DND-41 (cell line): Measurements from ENCODE around the gene CDC45.

ENCODE experiments used
- ATAC-seq: fragments of 200-7000 bp; cut with Tn5 transposase; 3 replicates; pipeline ENCODE4 v1.9.1; 2021; ENCODE audit warnings: low read depth; ENCODE audit not compliant: insufficient read depth
- DNase-seq: peaks from one replicate; pipeline ENCODE4 v3.0.0-alpha.2; 2020
- H2AFZ ChIP-seq: 2 replicates; pipeline ENCODE4 v1.6.0; 2012; ENCODE audit warnings: low read depth, low read length
- H3K27ac ChIP-seq: 2 replicates; pipeline ENCODE4 v1.5.1; 2012; ENCODE audit warnings: low read length, inconsistent platforms
- H3K27me3 ChIP-seq: fragments of 200-600 bp; sonication (generic); 2 replicates; pipeline ENCODE4 v1.6.0; 2012; ENCODE audit warnings: low read length, mild to moderate bottlenecking, inconsistent platforms; ENCODE audit not compliant: insufficient read depth, poor library complexity
- H3K36me3 ChIP-seq: 2 replicates; pipeline ENCODE4 v1.5.1; 2012; ENCODE audit warnings: low read length, inconsistent platforms; ENCODE audit not compliant: insufficient read depth
- H3K4me1 ChIP-seq: 2 replicates; pipeline ENCODE4 v1.5.1; 2012; ENCODE audit warnings: mild to moderate bottlenecking, low read length; ENCODE audit not compliant: insufficient read depth
- H3K4me2 ChIP-seq: 2 replicates; pipeline ENCODE4 v1.6.0; 2012; ENCODE audit warnings: mild to moderate bottlenecking, moderate library complexity, low read length, inconsistent platforms; ENCODE audit not compliant: insufficient read depth
- H3K4me3 ChIP-seq, 2 experiments: fragments of 200-600 bp in 1 of 2; shearing (Covaris generic) in 1 of 2; 2 replicates each; pipeline ENCODE4 v1.5.1; 2012 to 2016; ENCODE audit warnings: inconsistent platforms in 2 of 2, low read length in 2 of 2, mild to moderate bottlenecking in 2 of 2, low read depth in 1 of 2, moderate library complexity in 1 of 2
- H3K79me2 ChIP-seq: 2 replicates; pipeline ENCODE4 v1.6.0; 2012; ENCODE audit warnings: low read length, inconsistent platforms; ENCODE audit not compliant: insufficient read depth
- H3K9ac ChIP-seq: 2 replicates; pipeline ENCODE4 v1.6.0; 2012; ENCODE audit warnings: low read depth, mild to moderate bottlenecking, inconsistent platforms, low read length, moderate library complexity
- H3K9me3 ChIP-seq: 2 replicates; pipeline ENCODE4 v1.5.1; 2012; ENCODE audit warnings: low read length, moderate library complexity, mild to moderate bottlenecking, inconsistent platforms; ENCODE audit not compliant: insufficient read depth, severe bottlenecking
- H4K20me1 ChIP-seq: 2 replicates; pipeline ENCODE4 v1.6.0; 2012; ENCODE audit warnings: low read length; ENCODE audit not compliant: insufficient read depth
- CTCF ChIP-seq: IDR thresholded peaks from 2 replicates; pipeline ENCODE4 v1.5.1; 2012; ENCODE audit warnings: borderline replicate concordance, low read length, moderate library complexity, mild to moderate bottlenecking; ENCODE audit not compliant: poor library complexity, severe bottlenecking; ENCODE audit errors: extremely low read depth
- EZH2 ChIP-seq: IDR thresholded peaks from 3 replicates; pipeline ENCODE4 v1.6.1; 2012; ENCODE audit warnings: borderline replicate concordance, low read depth, mild to moderate bottlenecking, moderate library complexity, low read length, inconsistent platforms; ENCODE audit not compliant: severe bottlenecking

CDC45 gene

GRCh38 chr22:19550382-19550781 lies 70.7 kb downstream of the CDC45 start:
- Histone ChIP-seq H3K4me1 (no peaks in the 10 kb centered on the region), H3K9ac (no peak overlapping the region), H3K79me2 (no peaks in the 10 kb centered on the region), H3K36me3 (no peaks in the 10 kb centered on the region), H3K27ac (no peak overlapping the region), H3K4me3 (no peak overlapping the region), H3K4me2 (no peak overlapping the region), H4K20me1 (no peaks in the 10 kb centered on the region), H3K9me3 (no peaks in the 10 kb centered on the region), H2AFZ (no peak overlapping the region), H3K27me3 (no peaks in the 10 kb centered on the region)
- TF ChIP-seq CTCF, result no peak
- TF ChIP-seq EZH2, result no peak
- DNase-seq (no peak), ATAC-seq (no peak)

DNA sequence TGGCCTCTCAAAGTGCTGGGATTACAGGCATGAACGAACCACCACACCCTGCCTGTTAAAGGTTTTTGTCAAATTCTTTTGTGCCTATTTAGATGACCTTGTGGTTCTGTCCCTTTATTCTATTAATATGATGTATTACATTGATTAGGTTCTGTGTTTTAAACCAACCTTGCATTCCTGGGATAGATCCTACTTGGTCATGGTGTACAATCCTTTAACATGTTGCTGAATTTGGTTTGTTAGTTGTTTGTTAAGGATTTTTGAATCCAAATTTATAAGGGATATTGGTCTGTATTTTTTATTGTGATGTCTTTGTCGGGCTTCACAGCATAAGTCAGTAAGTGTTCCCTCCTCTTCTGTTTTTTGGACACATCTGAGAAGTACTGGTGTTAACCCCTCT lies 73.5 kb downstream of the CDC45 start:
- Histone ChIP-seq H3K27ac (no peak overlapping the region), H3K79me2 (no peaks in the 10 kb centered on the region), H4K20me1 (no peaks in the 10 kb centered on the region), H3K4me2 (no peak overlapping the region), H3K4me3 (no peak overlapping the region), H2AFZ (no peak overlapping the region), H3K9me3 (no peaks in the 10 kb centered on the region), H3K27me3 (no peaks in the 10 kb centered on the region), H3K9ac (no peak overlapping the region), H3K36me3 (no peaks in the 10 kb centered on the region), H3K4me1 (no peaks in the 10 kb centered on the region)
- DNase-seq (no peak), ATAC-seq (no peak)
- no peak for TF ChIP-seq CTCF
- TF ChIP-seq EZH2, result no peak

- Histone ChIP-seq H3K9ac (no peak overlapping the region), H3K4me2 (no peak overlapping the region), H4K20me1 (no peaks in the 10 kb centered on the region), H3K36me3 (no peaks in the 10 kb centered on the region), H3K4me3 (no peak overlapping the region), H3K9me3 (no peaks in the 10 kb centered on the region), H3K27ac (no peak overlapping the region), H2AFZ (no peak overlapping the region), H3K79me2 (no peaks in the 10 kb centered on the region), H3K4me1 (no peaks in the 10 kb centered on the region), H3K27me3 (no peaks in the 10 kb centered on the region)
- DNase-seq (no peak), ATAC-seq (no peak)
- TF ChIP-seq CTCF (no peak), EZH2 (no peak)
Observed at GRCh38 chr22:19554834-19555404, 75.2 kb downstream of the CDC45 start.

- Histone ChIP-seq H3K9ac (no peak overlapping the region), H2AFZ (no peak overlapping the region), H3K4me1 (no peaks in the 10 kb centered on the region), H3K36me3 (no peaks in the 10 kb centered on the region), H3K27ac (no peak overlapping the region), H4K20me1 (no peaks in the 10 kb centered on the region), H3K79me2 (no peaks in the 10 kb centered on the region), H3K9me3 (no peaks in the 10 kb centered on the region), H3K4me2 (no peak overlapping the region), H3K27me3 (no peaks in the 10 kb centered on the region), H3K4me3 (no peak overlapping the region)
- TF ChIP-seq CTCF, result no peak
- no peak for TF ChIP-seq EZH2
- DNase-seq (no peak), ATAC-seq (no peak)
Observed at GRCh38 chr22:19555651-19556050, 75.9 kb downstream of the CDC45 start.
